Fibroblast of the aortic adventitia (primary cell): ENCODE data around the gene UBXN11. TPM values are rescaled to one million over a fixed set of nuclear protein-coding genes. Genes with fewer than 3 reads are reported as not detected.

Experiments
- DNase-seq: peaks from one replicate; pipeline ENCODE4 v3.0.0-alpha.2; 2010; ENCODE audit warnings: low read depth
- H3K4me3 ChIP-seq: 2 replicates; pipeline ENCODE4 v1.5.1; 2011; ENCODE audit warnings: low read depth, mild to moderate bottlenecking, control low read depth, low read length, moderate library complexity
- total RNA-seq: library from RNA; depleted of rRNA; stranded (reverse); fragments of >200 nt; gene quantifications from 2 replicates; pipeline ENCODE4 v1.2.3, GENCODE V29; 2012; ENCODE audit warnings: low replicate concordance
- TF ChIP-seq, protein P1 (sequence below): IDR thresholded peaks from 2 replicates; pipeline ENCODE4 v1.5.1; 2011; ENCODE audit warnings: mild to moderate bottlenecking, low read length, control low read depth, inconsistent platforms; ENCODE audit not compliant: insufficient read depth

Gene UBXN11
- total RNA-seq, 1 donor, result 8.9 TPM

DNA sequence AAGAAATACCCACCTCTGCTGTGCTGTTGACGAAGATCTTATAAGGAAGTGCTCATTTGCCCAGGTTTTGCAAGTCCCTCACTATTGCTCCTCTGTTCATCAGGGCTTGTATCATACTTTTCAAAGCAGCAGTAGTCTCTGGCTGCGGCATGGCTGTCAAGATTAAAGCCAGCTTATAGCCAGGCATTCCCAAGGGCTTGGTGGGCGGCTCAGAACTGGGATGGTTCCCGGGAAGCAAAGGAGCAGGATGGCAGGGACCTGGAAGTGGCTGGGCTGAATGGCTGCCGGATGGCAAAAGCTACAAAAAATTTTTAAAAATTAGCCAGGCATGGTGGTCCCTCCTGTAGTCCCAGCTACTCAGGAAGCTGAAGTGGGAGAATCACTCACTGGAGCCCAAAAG, 43.2 kb downstream of the UBXN11 start:
- DNase-seq, result no peak
- no peak overlapping the region for H3K4me3 ChIP-seq
- TF ChIP-seq, protein P1, sequence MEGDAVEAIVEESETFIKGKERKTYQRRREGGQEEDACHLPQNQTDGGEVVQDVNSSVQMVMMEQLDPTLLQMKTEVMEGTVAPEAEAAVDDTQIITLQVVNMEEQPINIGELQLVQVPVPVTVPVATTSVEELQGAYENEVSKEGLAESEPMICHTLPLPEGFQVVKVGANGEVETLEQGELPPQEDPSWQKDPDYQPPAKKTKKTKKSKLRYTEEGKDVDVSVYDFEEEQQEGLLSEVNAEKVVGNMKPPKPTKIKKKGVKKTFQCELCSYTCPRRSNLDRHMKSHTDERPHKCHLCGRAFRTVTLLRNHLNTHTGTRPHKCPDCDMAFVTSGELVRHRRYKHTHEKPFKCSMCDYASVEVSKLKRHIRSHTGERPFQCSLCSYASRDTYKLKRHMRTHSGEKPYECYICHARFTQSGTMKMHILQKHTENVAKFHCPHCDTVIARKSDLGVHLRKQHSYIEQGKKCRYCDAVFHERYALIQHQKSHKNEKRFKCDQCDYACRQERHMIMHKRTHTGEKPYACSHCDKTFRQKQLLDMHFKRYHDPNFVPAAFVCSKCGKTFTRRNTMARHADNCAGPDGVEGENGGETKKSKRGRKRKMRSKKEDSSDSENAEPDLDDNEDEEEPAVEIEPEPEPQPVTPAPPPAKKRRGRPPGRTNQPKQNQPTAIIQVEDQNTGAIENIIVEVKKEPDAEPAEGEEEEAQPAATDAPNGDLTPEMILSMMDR, result no peak

DNA sequence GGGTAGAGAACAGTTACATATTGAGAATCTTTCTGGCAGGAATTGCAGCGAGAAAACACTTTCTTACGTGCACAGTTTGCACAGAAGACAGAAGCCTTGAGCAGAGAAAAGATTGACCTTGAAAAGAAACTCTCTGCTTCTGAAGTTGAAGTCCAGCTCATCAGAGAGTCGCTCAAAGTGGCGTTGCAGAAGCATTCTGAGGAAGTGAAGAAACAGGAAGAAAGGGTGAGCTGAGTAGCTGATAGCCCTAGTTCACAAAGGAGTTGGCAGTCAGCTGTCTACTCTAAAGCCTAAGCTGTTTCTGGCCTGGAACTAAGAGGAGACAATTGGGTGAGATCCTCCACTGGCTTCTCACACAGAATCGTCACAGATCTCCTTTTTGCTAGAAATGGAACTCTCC, 46.9 kb downstream of the UBXN11 start:
- TF ChIP-seq, protein P1, result no peak
- no peak overlapping the region for H3K4me3 ChIP-seq
- no peak for DNase-seq

DNA sequence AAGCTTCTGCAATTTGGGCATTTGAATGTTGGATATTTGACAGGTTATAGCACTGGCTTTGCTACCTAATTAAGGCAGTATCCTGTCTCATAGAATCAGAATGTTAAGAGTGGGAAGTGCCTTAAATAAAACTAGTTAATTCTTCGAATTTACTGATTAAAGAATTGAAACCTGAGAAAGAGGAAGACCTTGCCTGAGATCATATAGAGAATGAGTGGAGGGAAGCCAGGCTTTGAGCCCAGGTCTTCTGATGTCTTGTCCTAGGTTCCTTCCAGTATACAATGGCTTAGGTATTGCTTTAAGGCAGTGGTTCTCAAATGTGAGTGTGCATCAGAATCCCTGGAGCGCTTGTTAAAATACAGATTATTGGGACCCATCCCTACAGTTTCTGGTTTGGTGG, 47.4 kb downstream of the UBXN11 start:
- DNase-seq, result no peak
- TF ChIP-seq, protein P1, result no peak
- H3K4me3 ChIP-seq, result no peak overlapping the region

DNA sequence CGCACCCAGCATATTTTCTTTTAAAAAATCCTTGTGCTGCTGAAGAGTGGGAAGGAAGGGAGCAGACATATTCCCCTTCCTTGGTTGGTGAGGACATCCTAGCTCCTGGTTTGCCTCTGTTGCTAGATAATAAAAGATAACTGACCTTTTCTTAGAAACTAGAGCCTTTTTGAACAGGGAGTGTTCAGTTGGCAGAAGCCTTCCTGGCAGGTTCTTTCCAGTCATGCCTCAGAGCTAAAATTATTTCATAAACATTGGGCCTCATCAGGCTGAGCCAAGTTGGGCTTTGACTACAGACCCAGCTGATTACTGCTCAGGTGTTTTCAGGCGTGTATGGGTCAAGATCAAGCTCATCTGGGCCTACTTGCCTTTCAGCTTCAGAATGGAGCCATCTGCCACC, 49.2 kb downstream of the UBXN11 start:
- DNase-seq, result no peak
- TF ChIP-seq, protein P1, result no peak
- H3K4me3 ChIP-seq, result no peak overlapping the region

DNA sequence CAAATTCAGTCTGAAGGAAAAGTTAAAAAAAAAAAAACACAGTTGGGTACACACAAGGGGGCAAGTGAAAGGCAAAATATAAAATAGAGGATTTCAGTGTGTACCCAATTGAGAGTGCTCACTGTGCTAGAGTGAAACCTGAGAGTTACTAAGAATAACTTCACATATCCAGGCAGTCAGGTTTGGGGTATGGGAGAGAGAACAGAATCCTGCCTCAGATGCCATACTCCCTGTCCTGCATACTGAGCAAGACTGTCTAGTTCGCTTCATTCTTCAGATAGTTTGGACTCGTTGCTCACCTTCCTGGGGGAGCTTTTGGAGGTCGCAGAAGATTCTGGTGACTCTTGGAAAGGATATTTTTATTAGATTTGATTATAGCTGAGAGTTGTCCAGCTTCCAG, 52.0 kb downstream of the UBXN11 start:
- DNase-seq, result no peak
- TF ChIP-seq, protein P1, result no peak
- no peak overlapping the region for H3K4me3 ChIP-seq

DNA sequence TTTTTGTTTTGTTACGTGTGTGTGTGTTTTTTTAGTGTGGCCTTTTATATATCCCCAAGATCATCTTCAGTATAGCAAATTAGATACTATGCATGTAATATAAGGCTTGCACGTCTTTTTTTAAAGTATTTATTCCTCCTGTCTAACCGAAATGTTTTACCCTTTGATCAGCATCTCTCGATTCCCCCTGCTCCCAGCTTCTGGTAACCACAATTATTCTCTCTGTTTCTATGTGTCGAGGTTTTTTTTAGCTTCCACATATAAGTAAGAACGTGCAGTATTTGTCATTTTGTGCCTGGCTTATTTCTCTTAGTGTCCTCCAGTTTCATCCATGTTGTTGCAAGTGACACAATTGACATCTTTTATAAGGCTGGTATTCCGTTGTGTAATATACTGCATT, 53.7 kb downstream of the UBXN11 start:
- H3K4me3 ChIP-seq, result no peak overlapping the region
- TF ChIP-seq, protein P1, result no peak

DNA sequence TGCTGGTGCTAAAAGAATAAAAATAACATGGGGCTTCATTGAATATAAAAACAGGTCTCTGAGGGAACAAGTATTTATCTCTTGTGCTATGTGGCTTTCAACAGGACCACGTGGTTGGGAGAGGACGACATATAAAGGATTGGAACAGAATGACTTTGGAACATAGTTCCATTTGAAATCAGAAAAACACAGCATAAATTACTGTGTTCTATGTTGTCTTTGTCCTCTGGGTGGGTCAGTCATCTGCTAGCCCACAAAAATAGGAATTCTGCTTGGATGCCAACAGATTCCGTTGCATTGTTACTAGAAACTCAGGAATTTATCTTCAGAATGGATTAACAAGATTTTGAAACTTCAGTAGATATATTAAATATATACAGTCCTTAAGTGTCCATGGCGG, 66.5 kb downstream of the UBXN11 start:
- DNase-seq, result peak; percentile 76
- no peak overlapping the region for H3K4me3 ChIP-seq
- TF ChIP-seq, protein P1, result no peak

More for the DNA sequence above, 53.7 kb downstream of the UBXN11 start:
- no peak for DNase-seq
